Right ventricle myocardium inferior (tissue), 1 donor: Measurements from ENCODE around the gene WDCP. TPM values are rescaled to one million over a fixed set of nuclear protein-coding genes. Genes with fewer than 3 reads are reported as not detected.
A peak's percentile ranks its signal among the peaks of the same experiment; 100 is the strongest.

Experiments used
- ATAC-seq: fragments of 200-7000 bp; cut with Tn5 transposase; one replicate; pipeline ENCODE4 v1.9.1; 2020; ENCODE audit warnings: mild to moderate bottlenecking, moderate library complexity
- DNase-seq: peaks from one replicate; pipeline ENCODE4 v3.0.0; 2021; ENCODE audit errors: missing footprints
- intact Hi-C: fragments of 100-400 bp; cut with DNase I; formaldehyde crosslinking; loops from one replicate; pipeline ENCODE4 v1.11.0; 2022
- total RNA-seq: library from RNA; stranded (reverse); fragmentation: NEBNext Ultra II Directional; extraction: Animal tissue kit (Norgen Biotek cat#: 25700); gene quantifications from one replicate; pipeline ENCODE4 v1.2.1, GENCODE V29; 2021
- donor health status: DM: no; HTN: yes; CAD: no; lungs with severe emphysema.

Gene WDCP
- total RNA-seq, 1 donor from 2014 or later = 8.1 TPM

DNA sequence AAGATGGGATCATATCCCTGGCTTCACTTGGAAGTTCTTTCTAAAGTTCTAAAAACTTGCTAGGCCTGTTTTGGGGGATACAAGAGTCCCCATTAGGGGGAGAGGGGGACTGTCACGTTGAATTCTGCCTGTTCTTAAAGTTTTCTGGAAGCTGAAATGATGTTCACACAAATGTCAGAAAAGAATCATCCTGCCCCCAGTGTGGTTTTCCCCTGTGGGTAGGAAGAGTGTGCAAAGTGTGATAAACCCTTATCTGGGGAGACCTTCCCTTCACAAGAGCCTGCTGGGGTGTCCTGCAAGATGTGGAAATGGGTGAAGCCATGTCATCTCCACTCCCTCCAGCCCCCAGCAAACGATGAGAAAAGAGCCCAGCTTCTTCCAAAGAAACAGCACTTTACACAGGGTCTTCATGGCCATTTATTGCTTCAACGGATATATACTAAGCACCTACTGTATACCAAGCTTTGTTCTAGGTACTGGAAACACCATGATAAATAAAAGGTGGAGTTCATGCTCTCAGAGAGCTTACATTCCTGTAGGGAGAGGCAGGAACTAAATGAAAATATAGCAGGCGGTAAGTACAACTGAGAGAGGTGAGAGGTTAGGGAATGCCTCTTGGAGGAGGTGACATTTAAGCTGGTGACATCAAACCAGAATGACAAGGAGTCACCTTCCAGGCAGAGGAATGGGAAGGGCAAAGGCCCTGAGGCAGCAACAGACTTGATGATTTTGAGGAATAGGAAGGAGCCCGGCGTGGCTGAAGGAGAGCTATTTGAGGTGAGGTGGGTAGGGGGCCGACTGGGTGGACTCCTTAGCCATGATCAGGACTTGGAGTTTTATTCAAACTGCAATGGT lies 35.7 kb downstream of the WDCP start:
- no peak for ATAC-seq
- no peak for DNase-seq
- intact Hi-C loops = no loop called here

DNA sequence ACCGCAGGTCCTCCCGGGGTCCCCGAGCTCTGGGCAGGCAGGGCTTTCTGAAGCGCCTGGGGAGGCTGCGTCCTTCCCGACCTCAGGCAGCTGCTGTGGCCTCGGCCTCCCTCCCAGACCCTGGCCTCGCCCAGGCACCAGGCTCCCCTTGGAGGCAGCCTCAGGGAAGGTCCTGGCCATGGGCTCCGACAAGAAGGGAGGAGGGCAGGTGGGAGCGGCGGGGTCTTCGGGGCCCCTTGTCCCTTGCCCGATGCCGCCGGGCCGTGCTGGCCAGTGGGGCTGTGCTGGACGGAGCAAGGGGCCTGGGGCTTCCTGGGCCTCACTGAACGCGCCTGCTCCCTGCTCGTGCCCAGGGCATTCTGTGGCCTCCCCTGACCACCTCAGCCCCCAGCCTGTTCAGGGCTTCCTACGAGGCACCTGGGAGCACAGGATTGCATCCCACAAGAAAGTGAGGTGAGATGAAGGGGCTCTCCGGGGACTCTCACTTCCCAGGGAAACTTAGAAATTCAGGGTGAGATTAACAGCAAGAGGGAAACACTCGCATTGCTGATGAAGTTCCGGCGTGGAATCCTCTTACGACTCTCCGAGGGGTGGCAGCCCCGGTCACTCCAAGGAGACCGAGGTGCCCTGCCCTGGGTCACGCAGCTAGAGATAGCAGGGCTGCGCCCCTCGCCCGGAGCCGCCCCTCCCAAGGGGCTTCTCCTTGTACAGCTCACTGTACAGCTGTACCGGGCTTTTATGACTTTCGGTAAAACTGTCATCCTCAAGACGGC lies 36.5 kb downstream of the WDCP start:
- intact Hi-C loops = no loop called here
- ATAC-seq (peak; percentile 3), DNase-seq (no peak)

DNA sequence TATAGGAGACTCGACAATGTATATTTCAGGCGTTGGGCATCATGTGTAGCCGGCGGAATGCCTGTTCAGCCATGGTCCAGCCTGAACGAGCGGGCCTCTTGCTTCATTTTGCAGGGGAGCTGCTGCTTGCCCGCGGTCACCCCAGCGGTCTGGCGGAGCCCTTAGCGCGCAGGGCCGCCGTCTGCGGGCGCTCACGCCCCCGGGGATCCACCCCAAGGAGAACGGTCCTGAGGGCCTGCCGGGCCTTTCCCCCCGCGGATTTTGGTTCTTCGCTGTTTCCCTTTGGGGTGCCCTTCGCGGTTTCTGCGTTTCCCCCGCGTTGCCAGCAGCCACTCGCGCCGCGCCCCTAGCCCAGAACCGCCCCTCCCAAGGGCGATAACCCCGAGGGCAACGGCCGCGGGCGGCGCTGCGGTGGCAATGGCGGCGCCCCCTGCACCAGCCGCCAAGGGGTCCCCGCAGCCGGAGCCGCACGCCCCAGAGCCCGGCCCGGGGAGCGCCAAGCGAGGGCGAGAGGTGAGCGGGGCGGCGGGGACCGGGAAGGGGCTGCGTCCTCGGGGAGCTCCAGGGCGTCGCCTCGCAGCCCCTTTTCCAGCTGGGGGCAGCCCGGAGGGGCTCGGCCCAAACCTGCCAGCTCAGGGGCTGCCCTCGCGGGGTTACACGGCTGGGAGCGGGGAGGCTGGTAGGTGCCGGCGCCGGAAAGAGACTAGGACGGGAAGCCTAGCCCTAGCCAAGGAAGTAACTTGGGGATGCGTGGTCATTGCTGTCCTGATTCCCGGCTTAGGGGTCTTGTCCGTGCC lies 37.3 kb downstream of the WDCP start, which contains the start of gene MFSD2B:
MFSD2B (plus strand) TSS at position 406 of the 797 bp plus-strand sequence; CDS start at position 418, 12 bp downstream.
- DNase-seq = no peak
- ATAC-seq = peak; percentile 16
- intact Hi-C loops = no loop called here

DNA sequence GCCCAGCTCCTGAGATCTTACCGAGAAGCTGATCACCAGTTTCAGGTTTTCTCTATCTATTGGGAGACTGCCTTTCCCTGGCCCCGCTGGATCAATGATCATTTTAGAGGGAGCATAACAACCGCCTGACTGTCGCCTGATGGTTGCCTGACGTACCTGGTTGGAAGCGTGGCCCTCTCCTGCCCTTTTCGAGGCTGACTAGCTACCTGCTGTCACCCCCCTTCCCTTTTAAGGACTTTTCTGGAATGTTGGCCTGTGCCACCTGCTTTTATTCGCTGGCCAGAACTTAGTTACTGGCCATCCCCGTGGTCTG lies 37.9 kb downstream of the WDCP start:
- DNase-seq (no peak), ATAC-seq (no peak)
- intact Hi-C loops = no loop called here

DNA sequence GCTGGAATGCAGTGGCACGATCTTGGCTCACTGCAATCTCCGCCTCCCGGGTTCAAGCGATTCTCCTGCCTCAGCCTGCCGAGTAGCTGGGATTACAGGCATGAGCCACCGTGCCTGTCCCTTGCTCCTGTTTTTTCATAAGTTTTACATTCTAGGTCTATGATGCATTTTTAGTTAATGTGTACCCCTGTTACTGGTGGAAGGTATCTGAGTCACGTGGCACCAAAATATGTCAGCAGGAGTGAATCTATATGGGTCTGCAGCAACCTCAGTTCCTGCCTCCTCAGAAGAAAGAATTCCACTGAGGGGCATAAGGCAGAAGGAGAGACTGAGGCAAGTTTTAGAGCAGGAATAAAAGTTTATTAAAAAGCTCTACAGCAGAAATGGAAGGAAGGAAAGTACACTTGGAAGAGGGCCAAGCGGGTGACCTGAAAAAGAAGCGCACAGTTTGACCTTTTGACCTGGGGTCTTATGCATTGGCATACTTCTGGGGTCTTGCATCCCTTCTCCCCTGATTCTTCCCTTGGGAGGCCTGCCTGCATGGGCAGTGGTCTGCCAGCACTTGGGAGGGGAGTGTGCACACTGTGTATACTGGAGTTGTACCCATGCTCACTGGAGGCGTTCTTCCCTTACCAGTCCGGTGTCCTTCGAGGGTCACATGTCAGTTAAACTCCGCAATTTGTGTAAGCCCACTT lies 38.4 kb downstream of the WDCP start:
- intact Hi-C loops = no loop called here
- DNase-seq = no peak
- no peak for ATAC-seq

DNA sequence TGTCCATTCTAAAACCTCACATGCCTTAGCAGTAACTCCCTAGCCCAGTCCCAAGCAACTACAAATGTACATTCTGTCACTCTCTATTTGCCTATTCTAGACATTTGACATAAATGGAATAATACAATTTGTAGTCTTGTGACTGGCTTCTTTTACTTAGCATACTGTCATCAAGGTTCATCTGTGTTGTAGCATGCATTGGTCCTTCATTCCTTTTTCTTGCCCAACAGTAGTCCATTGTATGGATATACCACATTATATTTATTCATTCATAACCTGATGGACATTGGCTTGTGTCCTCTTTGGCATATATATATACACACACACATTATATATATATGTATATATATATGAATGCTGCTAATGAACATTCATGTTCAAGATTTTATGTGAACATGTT lies 39.5 kb downstream of the WDCP start:
- intact Hi-C loops = no loop called here
- no peak for ATAC-seq
- no peak for DNase-seq

DNA sequence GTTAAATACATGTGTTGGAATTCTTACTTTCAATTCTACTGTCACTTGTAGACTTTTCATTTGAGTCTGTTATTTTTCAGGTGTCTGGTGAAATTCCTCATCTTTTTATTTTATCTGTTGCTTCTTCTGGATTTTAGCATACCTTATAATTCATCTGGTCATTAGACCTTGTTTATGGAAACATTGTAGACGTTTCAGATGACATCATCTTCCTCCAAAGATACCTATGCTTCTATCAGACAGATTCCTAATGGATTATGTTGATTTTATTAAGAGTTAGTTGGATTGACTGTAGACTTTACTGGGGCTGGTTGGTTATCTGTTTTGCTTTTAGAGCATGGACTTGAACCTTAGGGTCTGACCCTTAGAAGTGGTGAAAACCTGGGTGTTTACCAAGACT lies 52.6 kb downstream of the WDCP start:
- DNase-seq = no peak
- ATAC-seq = no peak
- intact Hi-C loops = no loop called here

DNA sequence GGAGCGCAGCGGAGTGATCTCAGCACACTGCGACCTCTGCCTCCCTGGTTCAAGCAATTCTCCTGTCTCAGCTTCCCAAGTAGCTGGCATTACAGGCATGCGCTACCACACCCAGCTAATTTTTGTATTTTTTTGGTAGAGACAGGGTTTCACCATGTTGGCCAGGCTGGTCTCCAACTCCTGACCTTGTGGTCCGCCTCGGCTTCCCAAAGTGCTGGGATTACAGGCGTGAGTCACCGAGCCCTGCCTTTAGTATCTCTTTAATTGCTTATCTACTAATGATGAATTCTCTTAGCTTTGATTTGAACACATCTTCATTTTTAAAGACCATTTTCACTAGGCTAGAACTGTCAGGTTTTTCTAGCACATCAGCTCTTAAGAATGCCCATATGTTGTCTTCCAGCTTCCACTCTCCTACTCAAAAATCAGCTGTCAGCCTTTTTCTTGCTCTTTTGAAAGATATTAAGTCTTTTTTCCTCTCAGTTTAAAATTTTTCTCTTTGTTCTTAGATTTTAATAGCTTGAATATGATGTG lies 53.4 kb downstream of the WDCP start:
- ATAC-seq (no peak), DNase-seq (no peak)
- intact Hi-C loops = no loop called here

DNA sequence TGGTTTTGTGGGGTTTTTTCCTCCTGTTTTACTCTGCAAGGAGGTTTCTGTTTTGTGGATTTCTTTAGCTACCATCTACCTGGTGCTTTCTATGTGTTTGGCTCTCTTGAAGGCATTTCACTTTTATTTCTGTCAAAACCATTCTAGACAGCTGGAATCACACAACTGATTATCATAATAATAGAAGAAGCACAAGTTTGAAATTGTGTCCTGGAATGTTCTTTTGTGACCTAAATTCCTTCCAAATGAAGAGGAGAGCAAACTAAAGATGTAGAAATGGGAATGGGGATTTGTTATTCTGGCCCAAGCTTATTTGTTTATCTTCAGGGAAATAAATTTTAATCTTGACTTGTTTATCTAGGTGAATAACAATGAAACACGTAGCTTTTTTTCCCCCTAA lies 54.3 kb downstream of the WDCP start:
- ATAC-seq = no peak
- intact Hi-C loops = no loop called here

DNA sequence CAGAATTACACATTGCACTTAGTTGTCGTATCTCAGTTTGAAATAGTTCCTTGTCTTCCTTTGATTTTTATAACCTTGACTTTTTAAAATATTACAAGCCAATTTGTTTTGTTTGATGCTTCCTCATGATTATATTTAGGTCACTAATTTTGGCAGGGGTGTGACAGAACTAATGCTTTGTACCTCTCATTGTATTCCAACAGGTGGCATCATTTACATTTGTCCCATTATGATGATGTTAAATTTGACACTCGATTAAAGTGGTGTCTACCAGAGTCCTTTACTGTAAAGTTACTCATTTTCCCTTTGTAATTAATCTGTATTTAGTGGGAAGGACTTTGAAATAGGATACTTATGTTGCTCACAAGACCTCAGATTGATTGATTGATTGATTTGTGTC lies 58.8 kb downstream of the WDCP start:
- DNase-seq (no peak), ATAC-seq (no peak)
- intact Hi-C loops = no loop called here

More for the DNA sequence above, 54.3 kb downstream of the WDCP start:
- no peak for DNase-seq

Other genes with a start within 250 kb of the WDCP start
- gene ATAD2B, start 120.3 kb downstream of the WDCP start, total RNA-seq = 6.9 TPM
- 21.2 TPM for gene UBXN2A, start 106.9 kb downstream of the WDCP start, total RNA-seq
- not detected for gene MFSD2B, start 37.3 kb downstream of the WDCP start, total RNA-seq
- 3.1 TPM for gene FKBP1B, start 2.4 kb upstream of the WDCP start, total RNA-seq
- gene SF3B6, start 28.9 kb upstream of the WDCP start, total RNA-seq = 53.7 TPM
- 17.2 TPM for gene TP53I3, start 37.4 kb upstream of the WDCP start, total RNA-seq
- gene PFN4, start 75.9 kb upstream of the WDCP start, total RNA-seq = 0.32 TPM
- 21.8 TPM for gene FAM228B, start 76.1 kb upstream of the WDCP start, total RNA-seq
- gene FAM228A, start 127.7 kb upstream of the WDCP start, total RNA-seq = 0.22 TPM